ENCODE results near the gene EPS15.

- TF ChIP-seq POLR2A (IDR thresholded peaks at IDR 0.05; ENCODE audit: low read depth, low read length), result no peak
- TF ChIP-seq SPI1 (IDR thresholded peaks at IDR 0.05; ENCODE audit: low read depth, low read length), result no peak
These were observed 4.9 kb upstream of the EPS15 start for GRCh38 chr1:51523931-51524330.

Measured in GM12891 (cell line).